HG03064 (cell line): ENCODE results near the gene MMRN2.
"Not testable (repeated sequence)": the region's sequence is repeated elsewhere in the genome, so short reads cannot be mapped to it uniquely, and the experiment has no call there.

Source experiments
- ATAC-seq: cut with Tn5 transposase; IDR thresholded peaks from one replicate; pipeline ENCODE4 v1.9.1; 2021; ENCODE audit warnings: low read depth; ENCODE audit not compliant: unreplicated experiment

Gene MMRN2

GRCh38 chr10:86943316-86944030 lies 13.9 kb downstream of the MMRN2 start:
- no peak for ATAC-seq

DNA sequence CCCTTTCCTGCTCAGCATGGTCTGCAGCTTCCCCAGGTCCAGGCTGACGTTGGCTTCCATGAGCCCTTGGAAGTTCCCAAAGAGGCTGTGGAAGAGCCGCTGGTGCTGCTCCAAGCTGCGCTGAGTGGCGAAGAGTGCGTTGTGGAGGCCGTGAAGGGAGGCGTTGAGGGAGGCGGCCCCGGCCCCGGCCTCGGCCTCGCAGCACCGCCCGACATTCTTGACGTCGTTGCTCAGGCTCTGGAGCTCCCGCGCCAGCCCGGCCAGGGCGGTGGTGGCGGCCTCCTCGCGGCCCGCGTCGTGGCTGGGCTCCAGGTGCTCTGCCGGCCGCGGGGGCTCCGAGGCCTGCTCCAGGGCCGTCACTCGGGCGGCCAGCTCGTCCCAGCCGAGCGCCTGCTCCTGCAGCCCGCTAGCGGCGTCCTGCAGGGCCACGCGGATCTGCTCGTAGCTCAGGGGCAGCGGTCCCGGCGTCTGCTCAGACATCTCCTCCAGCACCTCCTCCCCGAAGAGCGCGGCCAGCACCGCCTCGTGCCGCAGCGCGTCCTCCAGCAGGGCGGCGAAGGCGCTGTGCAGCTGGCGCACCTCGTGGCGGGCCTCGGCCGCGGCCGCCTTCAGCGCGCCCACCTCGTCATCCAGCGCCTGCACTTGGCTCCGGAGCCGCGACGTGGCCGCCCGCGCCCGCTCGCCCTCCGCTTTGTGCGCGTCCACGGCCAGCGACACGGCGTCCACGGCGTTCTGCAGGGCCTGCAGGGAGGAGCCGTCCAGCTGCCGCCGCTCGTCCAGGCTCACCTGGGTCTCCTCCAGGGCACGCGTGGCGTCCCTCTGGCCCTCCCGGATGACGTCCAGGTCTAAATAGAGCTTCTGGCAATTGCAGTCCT lies 14.7 kb downstream of the MMRN2 start:
- ATAC-seq, result no peak

GRCh38 chr10:86941991-86942421 lies 15.4 kb downstream of the MMRN2 start:
- ATAC-seq, result no peak

DNA sequence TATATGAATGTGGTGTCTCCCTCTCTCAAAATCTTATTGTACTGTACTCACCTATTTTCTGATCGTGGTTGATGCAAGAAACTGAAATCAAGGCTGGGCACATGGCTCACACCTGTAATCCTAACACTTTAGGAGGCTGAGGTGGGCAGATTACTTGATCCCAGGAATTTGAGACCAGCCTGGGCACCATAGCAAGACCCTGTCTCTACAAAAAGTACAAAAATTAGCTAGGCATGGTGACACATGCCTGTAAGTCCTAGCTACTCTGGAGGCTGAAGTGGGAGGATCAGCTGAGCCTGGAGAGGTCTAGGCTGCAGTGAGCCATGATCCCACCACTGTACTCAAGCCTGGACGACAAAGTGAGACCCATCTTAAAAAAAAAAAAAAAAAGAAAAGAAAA lies 16.0 kb downstream of the MMRN2 start:
- no peak for ATAC-seq

DNA sequence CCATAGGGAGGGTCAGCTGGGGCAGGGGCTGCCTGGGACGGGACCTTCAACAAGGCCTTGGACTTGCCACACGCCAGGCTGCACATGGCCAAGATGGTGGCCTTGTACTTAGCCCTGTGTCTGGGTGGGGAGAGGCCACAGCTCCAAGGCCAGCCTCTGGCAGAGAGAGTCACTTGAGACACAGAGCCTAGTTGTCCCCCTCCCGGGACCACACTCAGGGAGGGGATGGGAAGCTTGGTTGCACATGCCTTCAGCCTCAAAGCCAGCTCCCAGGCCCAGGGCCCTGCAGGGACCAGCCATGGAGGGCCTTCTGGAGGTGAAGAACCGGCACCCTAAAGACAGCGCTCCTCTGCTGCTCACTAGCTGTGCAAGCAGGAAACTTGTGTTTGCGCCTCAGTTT lies 16.7 kb downstream of the MMRN2 start:
- ATAC-seq, result no peak

- ATAC-seq, result not testable (repeated sequence)
These were observed 17.3 kb downstream of the MMRN2 start for GRCh38 chr10:86940076-86940475.

- no peak for ATAC-seq
These were observed 19.2 kb downstream of the MMRN2 start for GRCh38 chr10:86938260-86938659.

GRCh38 chr10:86937502-86938154 lies 19.8 kb downstream of the MMRN2 start:
- ATAC-seq, result no peak

DNA sequence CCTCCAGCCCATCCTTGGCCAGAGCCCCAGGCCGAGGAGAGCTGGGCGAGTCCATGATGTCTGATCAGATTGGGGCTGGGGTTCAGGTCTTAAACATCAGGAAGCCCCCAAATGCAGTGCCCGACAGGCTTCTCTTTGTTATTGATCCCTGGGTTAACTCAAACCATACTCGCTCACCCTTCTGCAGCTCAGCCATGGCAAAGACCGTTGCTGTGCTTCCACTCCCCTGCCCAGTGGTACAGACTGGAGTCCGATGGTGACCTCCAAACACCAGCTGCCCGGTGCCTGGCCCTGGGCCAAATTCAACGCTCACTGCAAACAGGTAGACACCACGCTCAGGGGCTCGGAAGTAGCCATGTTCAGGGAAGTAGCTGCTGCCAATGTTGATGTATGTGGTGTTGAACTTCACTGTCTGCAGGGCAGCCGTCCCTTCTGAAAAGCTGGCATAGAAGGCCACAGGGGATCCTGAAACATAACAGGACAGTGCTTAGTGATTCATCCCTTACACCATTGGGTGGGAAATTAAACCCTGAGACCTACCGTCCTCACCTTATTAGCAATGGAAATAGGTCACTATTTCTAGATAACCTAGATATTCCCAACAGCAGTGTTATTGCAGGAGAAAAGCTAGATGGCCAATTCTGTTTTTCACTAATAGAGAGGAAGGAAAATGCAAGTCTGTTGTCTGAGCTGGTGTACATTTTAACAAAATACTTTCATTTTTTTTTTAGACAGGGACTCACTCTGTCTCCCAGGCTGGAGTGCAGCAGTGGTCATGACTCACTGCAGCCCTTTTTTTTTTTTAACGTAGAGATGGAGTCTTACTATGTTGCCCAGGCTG lies 20.5 kb downstream of the MMRN2 start:
- ATAC-seq, result no peak

GRCh38 chr10:86934162-86934711 lies 23.2 kb downstream of the MMRN2 start:
- not testable (repeated sequence) for ATAC-seq

GRCh38 chr10:86932674-86933073 lies 24.7 kb downstream of the MMRN2 start:
- ATAC-seq, result no peak

DNA sequence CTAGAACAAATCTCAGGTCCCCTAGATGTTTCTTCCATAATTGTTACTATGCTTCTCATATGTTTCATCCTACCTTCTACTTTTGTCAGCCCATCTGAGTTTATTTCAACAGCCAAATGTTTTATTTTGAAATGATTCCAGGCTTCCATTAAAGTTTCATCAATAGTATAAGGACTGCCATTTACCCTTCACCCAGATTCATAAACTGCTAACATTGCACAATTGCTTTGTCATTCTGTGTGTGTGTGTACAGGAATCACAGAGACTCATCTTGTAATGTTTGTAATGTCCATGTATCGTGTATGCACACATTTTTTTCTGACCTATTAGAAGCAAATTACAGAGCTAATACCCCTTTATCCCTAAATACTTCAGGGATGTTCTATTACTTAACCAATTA lies 25.5 kb downstream of the MMRN2 start:
- no peak for ATAC-seq

DNA sequence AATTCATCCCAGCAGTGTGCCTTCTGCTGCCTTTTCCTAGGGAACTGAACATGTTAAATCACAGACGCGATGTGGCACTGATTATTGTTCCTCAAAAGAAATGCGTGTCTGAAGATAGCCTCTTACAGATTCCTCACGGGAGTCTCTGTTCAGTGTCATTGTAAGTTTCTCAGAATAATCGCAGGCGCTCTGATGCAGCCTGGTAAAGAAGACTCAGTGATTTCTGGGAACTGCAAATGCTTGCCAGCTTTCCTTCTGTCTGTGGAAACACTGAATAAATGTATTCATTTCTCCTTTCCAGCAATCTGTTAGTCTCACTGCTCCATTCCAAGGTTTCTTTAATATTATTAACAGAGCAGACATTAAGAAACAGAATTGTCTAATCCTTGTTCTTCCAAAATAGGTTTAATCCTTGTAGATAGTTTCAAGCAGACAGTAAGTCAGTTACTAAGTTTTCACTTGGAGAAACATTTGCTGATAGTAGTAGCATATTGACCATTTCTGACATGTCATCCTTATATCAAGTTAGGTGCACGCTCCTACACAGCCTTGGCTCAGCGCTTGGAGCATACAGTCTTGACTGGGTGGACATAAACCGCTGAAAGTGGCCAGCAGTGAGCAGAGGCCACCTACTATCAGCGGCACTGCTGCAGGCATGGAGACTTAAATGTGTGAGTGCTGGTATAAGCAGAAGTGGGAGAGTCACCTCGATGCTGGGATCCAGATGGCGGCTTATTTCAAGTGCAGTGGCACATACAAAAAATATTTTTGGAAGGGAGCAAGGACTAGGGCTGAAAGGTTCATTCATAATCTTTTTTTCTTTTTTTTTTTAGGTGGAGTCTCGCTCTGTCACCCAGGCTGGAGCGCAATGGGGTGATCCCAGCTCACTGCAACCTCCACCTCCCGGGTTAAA lies 27.7 kb downstream of the MMRN2 start:
- ATAC-seq, result no peak

DNA sequence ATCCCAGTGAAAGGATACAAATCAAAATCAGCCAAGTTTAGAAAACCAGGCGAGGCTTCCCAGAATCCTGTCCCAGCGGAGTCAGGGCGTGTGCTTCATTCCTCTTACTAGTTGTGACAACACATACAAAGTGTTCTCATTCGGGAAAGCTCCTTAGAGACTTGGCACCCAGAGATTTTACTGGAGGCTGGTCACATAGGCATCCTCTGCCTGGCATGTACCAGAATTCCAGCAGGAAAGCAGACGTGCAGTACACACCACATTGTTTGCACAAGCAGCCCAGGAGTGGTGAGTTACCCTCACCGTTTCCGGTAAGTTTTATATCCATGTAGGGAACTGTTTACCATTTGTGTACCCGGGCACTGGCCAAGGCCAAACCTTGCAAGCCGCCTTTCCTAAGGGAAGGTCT lies 34.9 kb downstream of the MMRN2 start:
- no peak for ATAC-seq

DNA sequence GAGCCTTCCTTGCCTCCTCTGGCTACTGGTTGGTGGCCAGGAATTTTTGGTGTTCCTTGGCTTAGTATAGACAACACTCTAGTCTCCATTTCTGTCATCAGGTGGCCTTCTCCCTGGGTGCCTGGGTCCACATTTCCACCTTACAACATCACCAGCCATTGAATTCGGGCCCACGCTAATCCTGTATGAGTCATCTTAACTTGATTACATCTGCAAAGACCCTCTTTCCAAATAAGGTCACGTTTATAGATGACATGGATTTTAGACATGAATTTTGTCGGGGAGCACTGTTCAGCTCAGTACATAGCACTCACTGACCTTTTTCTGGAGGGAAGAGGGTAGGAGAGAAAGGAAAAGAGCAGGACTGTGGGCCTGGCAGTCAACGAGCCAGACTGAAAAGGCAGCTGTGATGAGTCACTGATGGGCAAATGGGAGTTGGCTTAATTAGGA lies 39.4 kb downstream of the MMRN2 start:
- ATAC-seq, result no peak

GRCh38 chr10:86914734-86915133 lies 42.7 kb downstream of the MMRN2 start:
- no peak for ATAC-seq

DNA sequence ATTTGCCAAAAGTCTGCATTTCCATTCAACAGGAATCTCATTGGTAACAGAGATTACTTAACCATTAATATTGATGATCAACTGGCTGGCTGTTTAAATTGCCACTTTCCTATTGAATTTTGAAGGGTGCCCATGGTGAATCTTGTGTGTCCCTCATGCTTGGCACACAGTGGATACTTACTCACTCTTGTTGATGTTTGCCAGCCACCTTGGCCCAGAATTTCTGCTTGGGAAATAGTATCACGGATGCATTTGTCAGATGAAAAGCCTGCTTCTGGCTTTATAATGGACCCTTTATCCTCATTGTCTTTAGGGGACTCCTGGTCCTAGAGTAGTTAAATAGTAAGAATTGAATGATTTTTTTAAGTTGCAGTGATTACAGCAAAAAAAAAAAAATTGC lies 52.0 kb downstream of the MMRN2 start:
- no peak for ATAC-seq

DNA sequence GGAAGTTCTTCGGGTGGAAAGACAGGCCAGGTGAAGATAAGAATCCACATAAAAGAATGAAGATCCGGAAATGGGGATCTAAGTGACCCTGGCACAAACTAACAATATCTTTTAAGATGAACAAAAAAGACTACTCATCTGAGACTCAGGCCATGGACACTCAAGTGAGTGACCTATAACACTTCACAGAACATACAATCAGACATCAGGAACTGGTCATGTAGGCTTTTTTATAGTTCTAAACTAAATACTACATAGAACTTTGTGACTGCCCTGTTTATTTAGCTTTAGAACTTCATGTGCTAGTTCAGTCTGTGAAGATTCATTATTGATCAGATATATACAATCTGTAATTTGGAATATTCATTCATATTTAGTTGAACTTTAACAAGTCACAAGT lies 52.8 kb downstream of the MMRN2 start:
- ATAC-seq, result no peak

GRCh38 chr10:86900955-86901354 lies 56.5 kb downstream of the MMRN2 start:
- ATAC-seq, result no peak
